GM12891 (cell line): Measurements from ENCODE around the gene WBP1L.

Experiments
- POLR2A ChIP-seq: IDR thresholded peaks from 2 replicates; pipeline ENCODE4 v1.6.1; 2011; ENCODE audit warnings: low read depth, low read length, control low read depth
- POLR2AphosphoS5 ChIP-seq: IDR thresholded peaks from 2 replicates; pipeline ENCODE4 v1.6.1; 2011; ENCODE audit warnings: low read depth, low read length, control low read depth
- POU2F2 ChIP-seq: IDR thresholded peaks from 2 replicates; pipeline ENCODE4 v1.6.1; 2011; ENCODE audit warnings: low read depth, mild to moderate bottlenecking, control low read depth, low read length, moderate library complexity

DNA sequence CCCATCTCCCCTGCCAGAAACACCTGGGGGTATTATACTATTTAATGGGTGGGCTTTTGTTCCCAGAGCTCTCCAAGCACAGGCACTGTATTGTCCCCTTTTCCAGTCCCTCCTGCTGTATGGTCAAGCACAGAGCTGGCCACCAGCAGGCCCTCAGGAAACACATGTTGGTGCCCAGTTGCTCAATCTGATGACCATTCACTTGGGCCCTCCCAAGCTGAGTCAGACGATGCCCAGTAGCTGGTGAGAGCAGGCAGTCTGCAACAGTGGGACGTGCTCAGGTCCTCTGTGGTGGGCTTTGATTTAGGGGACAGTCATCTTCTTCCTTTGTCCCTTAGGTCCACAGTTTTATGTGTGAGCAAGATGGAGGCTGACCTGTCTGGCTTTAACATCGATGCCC lies 17.5 kb upstream of the WBP1L start:
- no peak for TF ChIP-seq POLR2AphosphoS5
- no peak for TF ChIP-seq POLR2A
- no peak for TF ChIP-seq POU2F2
